HepG2 (cell line): ENCODE measurements around the gene FAM174A. TPM values are rescaled to one million over a fixed set of nuclear protein-coding genes. Genes with fewer than 3 reads are reported as not detected.

Source experiments
- CEBPB ChIP-seq: IDR thresholded peaks from 2 replicates; pipeline ENCODE4 v1.6.1; 2011; ENCODE audit warnings: low read depth, low read length, improper control_type of control experiment, borderline replicate concordance
- FOSL1 ChIP-seq: sonication (generic); formaldehyde crosslinking; IDR thresholded peaks from 2 replicates; pipeline ENCODE4 v1.9.0; 2021; ENCODE audit warnings: missing genetic modification reagents, borderline replicate concordance
- MTF1 ChIP-seq: sonication (generic); formaldehyde crosslinking; IDR thresholded peaks from 2 replicates; pipeline ENCODE4 v1.5.0; 2020; ENCODE audit warnings: missing genetic modification reagents
- PRPF4 ChIP-seq: fragments of 200-400 bp; formaldehyde crosslinking; IDR thresholded peaks from 2 replicates; pipeline ENCODE4 v1.6.1; 2016; ENCODE audit warnings: low read length, low read depth; ENCODE audit not compliant: poor library complexity, severe bottlenecking
- SP1 ChIP-seq, 2 experiments: fragments of 450-650 bp in 1 of 2; sonication (generic) in 1 of 2; formaldehyde crosslinking in 1 of 2; IDR thresholded peaks; 2 replicates each; pipeline versions ENCODE4 v1.4.0 to v1.6.1; 2016 to 2020; ENCODE audit warnings: missing genetic modification reagents in 1 of 2
- ZBTB8A ChIP-seq: sonication (generic); formaldehyde crosslinking; IDR thresholded peaks from 2 replicates; pipeline ENCODE4 v1.4.0; 2020; ENCODE audit warnings: mild to moderate bottlenecking, low read depth, missing genetic modification reagents, borderline replicate concordance
- ZFP41 ChIP-seq: sonication (generic); formaldehyde crosslinking; IDR thresholded peaks from 2 replicates; pipeline ENCODE4 v1.4.0; 2020; ENCODE audit warnings: mild to moderate bottlenecking, missing genetic modification reagents, borderline replicate concordance
- ZNF605 ChIP-seq: sonication (generic); formaldehyde crosslinking; IDR thresholded peaks from 2 replicates; pipeline ENCODE4 v1.8.0; 2022; ENCODE audit warnings: mild to moderate bottlenecking, missing genetic modification reagents
- ZNF616 ChIP-seq: sonication (generic); formaldehyde crosslinking; IDR thresholded peaks from 2 replicates; pipeline ENCODE4 v1.5.0; 2020; ENCODE audit warnings: low read depth, mild to moderate bottlenecking, missing genetic modification reagents
- polyA plus RNA-seq, 8 experiments: library from polyadenylated mRNA; depleted of rRNA in 3 of 8; stranded (reverse) in 7 of 8; unstranded in 1 of 8; fragments of >200 nt; fragmentation: Illumina TruSeq in 4 of 8; extraction: Trizol in 4 of 8; gene quantifications; 2 replicates each; pipeline versions ENCODE4 v1.2.1 to v1.2.3, GENCODE V29; 2011 to 2016; ENCODE audit warnings: low read depth in 4 of 8, missing spikeins in 1 of 8, mixed read lengths in 1 of 8; ENCODE audit not compliant: insufficient read depth in 1 of 8
- total RNA-seq, 5 experiments: library from RNA; depleted of rRNA; stranded (reverse); fragments of >200 nt; fragmentation: Illumina TruSeq; extraction: Trizol; gene quantifications; 2 replicates each; pipeline ENCODE4 v1.2.3, GENCODE V29; 2016; ENCODE audit warnings: low read depth in 1 of 5
- TF ChIP-seq, protein P1 (sequence below): sonication (generic); formaldehyde crosslinking; IDR thresholded peaks from 2 replicates; pipeline ENCODE4 v1.4.0; 2020; ENCODE audit warnings: missing genetic modification reagents, mild to moderate bottlenecking, borderline replicate concordance
- TF ChIP-seq, protein P2 (sequence below): sonication (generic); formaldehyde crosslinking; IDR thresholded peaks from 2 replicates; pipeline ENCODE4 v1.5.1; 2020; ENCODE audit warnings: mild to moderate bottlenecking, missing genetic modification reagents, borderline replicate concordance
- TF ChIP-seq, protein P3 (sequence below): sonication (generic); formaldehyde crosslinking; IDR thresholded peaks from 2 replicates; pipeline ENCODE4 v1.4.0; 2020; ENCODE audit warnings: missing genetic modification reagents, borderline replicate concordance

The FAM174A gene
- total and polyA plus RNA-seq, 2 of the 13 experiments (the other 11 are each of a cell fraction or from before 2014, with no cell fraction given), result 6.8 to 7.8 TPM

DNA sequence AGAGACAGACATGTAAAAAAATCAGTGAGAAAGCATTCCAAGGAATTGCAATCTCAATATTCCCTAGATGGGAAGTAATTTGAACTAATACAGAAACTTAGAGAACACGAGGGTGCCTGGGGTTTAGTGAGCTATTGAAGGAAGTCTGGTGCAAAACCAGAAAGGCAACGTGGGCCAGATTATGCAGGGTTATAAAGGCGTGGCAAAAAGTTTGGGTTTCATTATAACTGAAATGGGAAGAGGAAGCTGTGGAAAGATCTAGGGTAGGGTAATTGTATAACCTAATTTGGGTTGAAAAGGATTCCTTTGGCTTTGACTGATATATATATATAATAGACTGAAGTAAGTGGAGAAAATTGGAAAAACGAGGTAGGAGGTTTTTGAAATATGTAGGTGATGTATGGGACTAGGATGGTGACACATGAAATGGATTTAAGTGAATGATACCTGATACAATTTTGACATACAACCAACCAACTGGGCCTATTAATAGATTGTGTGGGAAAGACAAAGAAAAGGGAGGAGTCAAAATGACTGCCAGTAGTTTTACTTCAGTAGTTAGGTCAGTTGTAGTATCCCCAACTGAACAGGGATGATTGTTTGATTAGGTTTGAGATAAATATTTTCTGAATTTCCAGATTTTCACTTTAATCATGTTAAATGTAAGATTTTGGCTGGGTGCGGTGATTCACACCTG, 65.3 kb downstream of the FAM174A start (continued):
- TF ChIP-seq, protein P1, sequence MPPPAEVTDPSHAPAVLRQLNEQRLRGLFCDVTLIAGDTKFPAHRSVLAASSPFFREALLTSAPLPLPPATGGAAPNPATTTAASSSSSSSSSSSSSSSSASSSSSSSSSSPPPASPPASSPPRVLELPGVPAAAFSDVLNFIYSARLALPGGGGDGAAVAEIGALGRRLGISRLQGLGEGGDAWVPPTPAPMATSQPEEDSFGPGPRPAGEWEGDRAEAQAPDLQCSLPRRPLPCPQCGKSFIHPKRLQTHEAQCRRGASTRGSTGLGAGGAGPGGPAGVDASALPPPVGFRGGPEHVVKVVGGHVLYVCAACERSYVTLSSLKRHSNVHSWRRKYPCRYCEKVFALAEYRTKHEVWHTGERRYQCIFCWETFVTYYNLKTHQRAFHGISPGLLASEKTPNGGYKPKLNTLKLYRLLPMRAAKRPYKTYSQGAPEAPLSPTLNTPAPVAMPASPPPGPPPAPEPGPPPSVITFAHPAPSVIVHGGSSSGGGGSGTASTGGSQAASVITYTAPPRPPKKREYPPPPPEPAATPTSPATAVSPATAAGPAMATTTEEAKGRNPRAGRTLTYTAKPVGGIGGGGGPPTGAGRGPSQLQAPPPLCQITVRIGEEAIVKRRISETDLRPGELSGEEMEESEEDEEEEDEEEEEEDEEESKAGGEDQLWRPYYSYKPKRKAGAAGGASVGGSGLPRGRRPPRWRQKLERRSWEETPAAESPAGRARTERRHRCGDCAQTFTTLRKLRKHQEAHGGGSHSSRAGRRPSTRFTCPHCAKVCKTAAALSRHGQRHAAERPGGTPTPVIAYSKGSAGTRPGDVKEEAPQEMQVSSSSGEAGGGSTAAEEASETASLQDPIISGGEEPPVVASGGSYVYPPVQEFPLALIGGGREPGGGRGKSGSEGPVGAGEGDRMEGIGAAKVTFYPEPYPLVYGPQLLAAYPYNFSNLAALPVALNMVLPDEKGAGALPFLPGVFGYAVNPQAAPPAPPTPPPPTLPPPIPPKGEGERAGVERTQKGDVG (CRISPR knock-in tag), result no peak
- TF ChIP-seq PRPF4, result no peak
- TF ChIP-seq ZBTB8A (CRISPR knock-in tag), result no peak
- no peak for TF ChIP-seq FOSL1
- no peak for TF ChIP-seq SP1 (IDR thresholded peaks at IDR 0.05)
- no peak for TF ChIP-seq SP1 (CRISPR knock-in tag; IDR thresholded peaks at IDR 0.05)
- no peak for TF ChIP-seq ZFP41 (CRISPR knock-in tag)
- TF ChIP-seq, protein P2, sequence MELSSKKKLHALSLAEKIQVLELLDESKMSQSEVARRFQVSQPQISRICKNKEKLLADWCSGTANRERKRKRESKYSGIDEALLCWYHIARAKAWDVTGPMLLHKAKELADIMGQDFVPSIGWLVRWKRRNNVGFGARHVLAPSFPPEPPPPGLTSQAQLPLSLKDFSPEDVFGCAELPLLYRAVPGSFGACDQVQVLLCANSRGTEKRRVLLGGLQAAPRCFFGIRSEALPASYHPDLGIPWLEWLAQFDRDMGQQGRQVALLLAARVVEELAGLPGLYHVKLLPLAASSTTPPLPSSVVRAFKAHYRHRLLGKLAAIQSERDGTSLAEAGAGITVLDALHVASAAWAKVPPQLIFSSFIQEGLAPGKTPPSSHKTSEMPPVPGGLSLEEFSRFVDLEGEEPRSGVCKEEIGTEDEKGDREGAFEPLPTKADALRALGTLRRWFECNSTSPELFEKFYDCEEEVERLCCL, result no peak
- TF ChIP-seq MTF1 (CRISPR knock-in tag), result no peak
- TF ChIP-seq CEBPB, result no peak
- no peak for TF ChIP-seq ZNF616 (CRISPR knock-in tag)
- TF ChIP-seq, protein P3, sequence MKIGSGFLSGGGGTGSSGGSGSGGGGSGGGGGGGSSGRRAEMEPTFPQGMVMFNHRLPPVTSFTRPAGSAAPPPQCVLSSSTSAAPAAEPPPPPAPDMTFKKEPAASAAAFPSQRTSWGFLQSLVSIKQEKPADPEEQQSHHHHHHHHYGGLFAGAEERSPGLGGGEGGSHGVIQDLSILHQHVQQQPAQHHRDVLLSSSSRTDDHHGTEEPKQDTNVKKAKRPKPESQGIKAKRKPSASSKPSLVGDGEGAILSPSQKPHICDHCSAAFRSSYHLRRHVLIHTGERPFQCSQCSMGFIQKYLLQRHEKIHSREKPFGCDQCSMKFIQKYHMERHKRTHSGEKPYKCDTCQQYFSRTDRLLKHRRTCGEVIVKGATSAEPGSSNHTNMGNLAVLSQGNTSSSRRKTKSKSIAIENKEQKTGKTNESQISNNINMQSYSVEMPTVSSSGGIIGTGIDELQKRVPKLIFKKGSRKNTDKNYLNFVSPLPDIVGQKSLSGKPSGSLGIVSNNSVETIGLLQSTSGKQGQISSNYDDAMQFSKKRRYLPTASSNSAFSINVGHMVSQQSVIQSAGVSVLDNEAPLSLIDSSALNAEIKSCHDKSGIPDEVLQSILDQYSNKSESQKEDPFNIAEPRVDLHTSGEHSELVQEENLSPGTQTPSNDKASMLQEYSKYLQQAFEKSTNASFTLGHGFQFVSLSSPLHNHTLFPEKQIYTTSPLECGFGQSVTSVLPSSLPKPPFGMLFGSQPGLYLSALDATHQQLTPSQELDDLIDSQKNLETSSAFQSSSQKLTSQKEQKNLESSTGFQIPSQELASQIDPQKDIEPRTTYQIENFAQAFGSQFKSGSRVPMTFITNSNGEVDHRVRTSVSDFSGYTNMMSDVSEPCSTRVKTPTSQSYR (CRISPR knock-in tag), result no peak
- no peak for TF ChIP-seq ZNF605 (CRISPR knock-in tag)
